ENCODE data around the gene SGCG.

SGCG gene

DNA sequence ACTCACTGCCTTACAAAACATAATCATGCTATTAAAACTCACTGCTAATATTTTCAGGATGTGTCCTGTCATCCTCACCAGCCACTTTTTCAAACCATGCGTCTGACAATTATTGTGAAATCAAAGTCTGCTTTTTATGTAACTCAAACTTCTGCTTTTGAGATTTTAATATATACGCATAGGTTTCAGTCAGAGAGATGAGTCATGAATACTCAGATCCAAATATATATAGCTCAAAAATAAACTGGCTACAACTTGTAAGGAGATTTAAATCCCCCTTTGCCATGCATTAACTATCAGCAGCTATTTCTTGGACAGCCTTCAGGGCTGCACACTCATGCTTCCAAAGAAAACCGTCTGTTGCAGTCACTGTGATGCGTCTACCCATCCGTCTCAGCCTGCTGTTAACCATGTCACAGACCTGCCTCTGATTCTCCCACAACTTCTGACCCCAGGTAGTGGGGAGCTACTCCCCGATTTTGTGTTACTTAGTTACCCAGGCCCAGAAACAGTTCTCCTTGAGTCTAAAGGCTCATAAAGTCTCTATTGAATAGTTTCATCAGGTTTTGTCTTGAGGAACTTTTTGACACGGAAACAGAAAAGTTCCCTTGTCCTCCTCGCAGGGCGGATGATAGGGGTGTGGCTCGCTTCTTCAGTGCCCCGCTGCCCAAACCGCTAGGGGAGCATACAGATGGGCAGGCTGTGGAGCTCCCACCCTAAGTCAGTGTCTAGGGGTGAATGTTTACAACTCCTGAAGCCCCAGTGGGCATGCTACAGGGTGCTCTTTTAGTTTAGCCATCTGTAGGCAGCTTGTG is 33.8 kb upstream of the SGCG start:
- TF ChIP-seq, protein P1, sequence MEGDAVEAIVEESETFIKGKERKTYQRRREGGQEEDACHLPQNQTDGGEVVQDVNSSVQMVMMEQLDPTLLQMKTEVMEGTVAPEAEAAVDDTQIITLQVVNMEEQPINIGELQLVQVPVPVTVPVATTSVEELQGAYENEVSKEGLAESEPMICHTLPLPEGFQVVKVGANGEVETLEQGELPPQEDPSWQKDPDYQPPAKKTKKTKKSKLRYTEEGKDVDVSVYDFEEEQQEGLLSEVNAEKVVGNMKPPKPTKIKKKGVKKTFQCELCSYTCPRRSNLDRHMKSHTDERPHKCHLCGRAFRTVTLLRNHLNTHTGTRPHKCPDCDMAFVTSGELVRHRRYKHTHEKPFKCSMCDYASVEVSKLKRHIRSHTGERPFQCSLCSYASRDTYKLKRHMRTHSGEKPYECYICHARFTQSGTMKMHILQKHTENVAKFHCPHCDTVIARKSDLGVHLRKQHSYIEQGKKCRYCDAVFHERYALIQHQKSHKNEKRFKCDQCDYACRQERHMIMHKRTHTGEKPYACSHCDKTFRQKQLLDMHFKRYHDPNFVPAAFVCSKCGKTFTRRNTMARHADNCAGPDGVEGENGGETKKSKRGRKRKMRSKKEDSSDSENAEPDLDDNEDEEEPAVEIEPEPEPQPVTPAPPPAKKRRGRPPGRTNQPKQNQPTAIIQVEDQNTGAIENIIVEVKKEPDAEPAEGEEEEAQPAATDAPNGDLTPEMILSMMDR (IDR thresholded peaks at IDR 0.05; ENCODE audit: low read depth, low read length, missing control alignments): no peak
- no peak overlapping the region for H3K4me3 ChIP-seq (ENCODE audit: low read depth, low read length)
- DNase-seq (ENCODE audit: low read depth): no peak

DNA sequence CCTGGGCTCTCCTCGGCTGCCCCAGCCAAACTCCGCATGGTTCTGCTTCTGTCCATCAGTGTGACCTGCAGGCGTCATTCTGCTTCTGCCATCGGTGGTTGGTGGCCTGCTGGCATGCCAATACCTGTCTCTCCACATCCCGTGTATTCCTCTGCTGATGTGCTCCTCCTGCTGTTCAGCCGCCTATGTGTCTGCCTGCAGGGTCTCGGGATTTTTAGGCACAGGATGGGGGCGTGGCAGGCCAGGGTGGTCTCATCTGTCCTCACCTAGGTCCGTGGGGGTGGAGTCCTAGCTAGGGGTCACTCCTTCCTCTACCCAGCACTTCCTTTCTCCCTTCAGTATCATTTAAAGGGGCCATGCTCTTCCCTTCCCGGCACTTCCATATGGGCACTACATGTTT is 33.0 kb upstream of the SGCG start:
- TF ChIP-seq, protein P1 (IDR thresholded peaks at IDR 0.05; ENCODE audit: low read depth, low read length, missing control alignments): no peak
- DNase-seq (ENCODE audit: low read depth): no peak
- H3K4me3 ChIP-seq (ENCODE audit: low read depth, low read length): no peak overlapping the region

DNA sequence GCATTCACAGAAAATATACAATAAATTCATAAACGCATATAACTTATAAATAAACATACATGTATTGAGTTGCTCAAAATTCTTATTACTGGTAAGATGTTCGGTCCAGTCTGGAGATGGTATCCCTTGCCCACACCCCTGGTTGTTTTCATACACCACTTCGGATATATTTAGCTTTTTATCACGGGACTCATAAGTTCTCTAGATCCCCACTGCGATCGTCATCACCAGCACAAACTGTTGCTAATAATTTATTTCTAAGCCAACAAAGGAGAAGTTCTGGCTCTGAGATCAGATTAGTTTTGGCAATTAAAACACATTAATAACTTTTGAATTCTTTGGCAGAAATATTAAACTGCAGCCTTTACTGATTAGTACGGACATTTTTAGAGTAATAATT is 23.0 kb upstream of the SGCG start:
- TF ChIP-seq, protein P1 (IDR thresholded peaks at IDR 0.05; ENCODE audit: low read depth, low read length, missing control alignments): no peak
- DNase-seq (ENCODE audit: low read depth): no peak
- no peak overlapping the region for H3K4me3 ChIP-seq (ENCODE audit: low read depth, low read length)

DNA sequence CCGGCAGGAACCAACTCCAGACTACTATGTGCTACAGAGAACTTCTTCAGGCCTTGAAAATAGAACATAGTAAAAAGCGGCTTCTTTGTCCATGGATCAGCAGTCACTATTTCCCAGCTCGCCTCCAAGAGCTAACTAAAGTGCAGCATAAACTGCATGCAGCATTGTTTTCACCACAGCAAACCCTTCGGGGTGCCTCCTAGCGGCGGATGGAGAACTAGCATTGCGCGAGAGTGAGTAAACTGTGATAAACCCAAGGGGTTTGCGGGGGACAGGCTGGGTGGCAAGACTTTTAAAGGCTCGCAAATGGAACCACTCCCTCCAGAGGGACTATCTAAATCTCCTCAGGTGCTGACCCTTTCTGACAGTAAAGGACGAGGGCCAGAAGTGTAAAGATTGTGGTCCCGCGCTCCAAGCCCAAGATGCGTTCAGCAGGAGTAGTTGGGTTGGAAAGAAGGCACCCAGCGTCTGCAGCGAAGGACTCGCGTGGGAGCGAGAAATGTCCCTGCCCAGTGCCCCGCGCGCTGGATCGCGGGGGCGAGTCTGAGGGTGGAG is 21.5 kb upstream of the SGCG start:
- TF ChIP-seq, protein P1 (IDR thresholded peaks at IDR 0.05; ENCODE audit: low read depth, low read length, missing control alignments): peak; percentile 53
- DNase-seq (ENCODE audit: low read depth): no peak
- H3K4me3 ChIP-seq (ENCODE audit: low read depth, low read length): no peak overlapping the region

DNA sequence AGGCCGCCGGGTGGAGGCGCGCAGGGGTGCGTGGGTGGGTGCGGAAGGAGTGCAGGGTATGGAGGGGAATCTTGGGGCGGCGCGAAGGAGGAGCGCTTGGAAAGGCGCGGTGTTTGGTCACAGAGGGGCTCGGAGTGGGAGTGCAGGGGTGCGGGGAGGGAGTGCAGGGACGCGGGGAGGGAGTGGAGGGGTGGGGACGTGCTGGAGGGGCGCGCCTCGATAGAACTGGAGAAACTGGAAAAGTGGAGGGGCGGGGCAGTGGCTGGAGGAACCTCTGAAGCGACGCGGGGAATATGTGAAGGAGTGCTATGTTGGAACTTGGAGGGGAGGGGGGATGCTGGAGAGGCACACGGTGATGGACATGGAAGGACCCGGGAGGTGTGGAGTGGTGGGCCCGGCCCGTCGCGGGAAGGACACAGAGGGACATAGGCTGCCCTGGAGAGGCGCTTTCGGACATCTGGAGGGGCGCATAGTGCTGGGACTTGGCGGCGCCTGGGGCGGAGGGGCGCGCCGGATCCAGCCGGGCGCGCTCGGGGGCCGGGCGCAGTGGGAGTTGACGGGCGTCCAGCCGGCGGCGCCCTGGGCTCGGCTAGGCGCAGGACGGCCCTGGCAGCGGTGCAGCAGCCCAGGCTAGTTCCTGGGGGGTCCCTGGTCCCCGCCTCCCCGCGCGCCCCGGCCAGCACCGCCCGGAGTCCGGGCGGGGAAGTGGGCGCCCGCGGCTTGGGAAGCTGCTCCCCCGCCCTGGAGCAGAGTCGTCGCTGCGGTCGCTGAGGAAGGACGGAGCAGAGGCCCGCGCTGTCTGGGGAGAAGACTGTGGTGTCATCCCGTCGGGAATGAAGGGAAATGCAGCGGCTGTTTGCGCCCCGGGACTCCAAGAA is 20.8 kb upstream of the SGCG start:
- H3K4me3 ChIP-seq (ENCODE audit: low read depth, low read length): no peak overlapping the region
- TF ChIP-seq, protein P1 (IDR thresholded peaks at IDR 0.05; ENCODE audit: low read depth, low read length, missing control alignments): no peak
- no peak for DNase-seq (ENCODE audit: low read depth)

DNA sequence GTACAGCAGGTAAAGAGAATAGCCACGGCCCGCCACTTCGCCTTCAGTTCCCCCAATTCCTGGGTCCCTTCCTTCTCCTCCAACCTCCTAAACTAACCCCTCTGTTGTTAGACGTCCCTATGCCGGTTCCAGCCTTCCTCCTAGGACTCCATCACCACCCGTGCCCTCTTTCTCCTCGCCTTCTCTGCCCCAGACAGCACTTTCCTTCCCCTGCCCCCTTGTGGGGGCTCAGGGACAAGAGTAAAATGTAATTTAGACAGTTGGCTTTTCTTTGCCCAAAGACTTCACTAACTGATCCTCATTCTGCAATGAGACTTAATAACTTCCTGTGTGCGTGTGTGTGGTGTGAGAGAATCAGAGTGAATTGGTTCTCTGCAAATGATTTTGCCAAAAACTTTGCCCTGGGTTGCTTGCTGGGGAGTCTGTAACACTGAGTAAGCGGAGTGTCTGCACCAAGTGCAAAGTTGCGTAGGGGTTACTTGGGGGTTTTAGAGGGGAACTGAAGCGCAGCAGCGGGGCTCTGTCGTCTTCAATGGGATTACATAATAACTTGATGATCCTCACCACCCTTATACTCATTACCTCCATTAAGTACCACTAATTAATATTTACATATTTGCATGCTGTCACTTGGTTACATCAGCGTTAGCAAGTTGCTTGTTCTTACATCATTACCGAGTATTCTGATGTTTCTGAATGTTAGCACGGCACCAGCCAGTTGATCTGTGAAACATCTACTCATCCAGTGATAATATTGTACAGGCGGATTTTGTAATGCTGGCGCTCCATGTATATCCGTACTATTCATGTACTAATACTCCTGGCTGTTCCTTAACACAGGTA is 19.9 kb upstream of the SGCG start:
- no peak for DNase-seq (ENCODE audit: low read depth)
- TF ChIP-seq, protein P1 (IDR thresholded peaks at IDR 0.05; ENCODE audit: low read depth, low read length, missing control alignments): no peak
- no peak overlapping the region for H3K4me3 ChIP-seq (ENCODE audit: low read depth, low read length)

Measured in GM12864 (cell line).